Mesendoderm (in vitro differentiated cells): Measurements from ENCODE around the gene PIK3AP1.
"Not testable (repeated sequence)": the region's sequence is repeated elsewhere in the genome, so short reads cannot be mapped to it uniquely, and the experiment has no call there.

ENCODE experiments used
- DNase-seq: peaks from one replicate; pipeline ENCODE4 v3.0.0; 2013
- H2AK5ac ChIP-seq: 2 replicates; pipeline ENCODE4 v1.6.1; 2013; ENCODE audit warnings: low read length, inconsistent platforms
- H2BK120ac ChIP-seq: 2 replicates; pipeline ENCODE4 v1.6.1; 2013; ENCODE audit warnings: low read depth, mild to moderate bottlenecking, low read length, moderate library complexity, mixed read lengths
- H2BK15ac ChIP-seq: replicated peaks from 2 replicates; pipeline ENCODE4 v1.6.1; 2013; ENCODE audit warnings: low read depth, mild to moderate bottlenecking, moderate library complexity
- H2BK5ac ChIP-seq: 2 replicates; pipeline ENCODE4 v1.6.1; 2013; ENCODE audit warnings: low read length, inconsistent platforms
- H3K18ac ChIP-seq: 2 replicates; pipeline ENCODE4 v1.6.1; 2013; ENCODE audit warnings: mild to moderate bottlenecking, low read length, mixed read lengths
- H3K23ac ChIP-seq: one replicate; pipeline ENCODE4 v1.6.1; 2013; ENCODE audit warnings: low read length
- H3K27ac ChIP-seq: 2 replicates; pipeline ENCODE4 v1.5.1; 2013; ENCODE audit warnings: low read depth, mild to moderate bottlenecking, inconsistent platforms, low read length, moderate library complexity
- H3K27me3 ChIP-seq: 2 replicates; pipeline ENCODE4 v1.6.1; 2013; ENCODE audit warnings: low read length, control low read depth, mild to moderate bottlenecking, inconsistent platforms; ENCODE audit not compliant: insufficient read depth, poor library complexity
- H3K36me3 ChIP-seq: 2 replicates; pipeline ENCODE4 v1.6.1; 2013; ENCODE audit warnings: low read length, inconsistent platforms; ENCODE audit not compliant: control insufficient read depth, insufficient read depth
- H3K4ac ChIP-seq: one replicate; pipeline ENCODE4 v1.6.1; 2013; ENCODE audit warnings: low read depth, mild to moderate bottlenecking, low read length, moderate library complexity
- H3K4me1 ChIP-seq: 2 replicates; pipeline ENCODE4 v1.6.1; 2013; ENCODE audit warnings: low read depth, low read length, inconsistent platforms; ENCODE audit not compliant: control insufficient read depth
- H3K4me2 ChIP-seq: 2 replicates; pipeline ENCODE4 v1.6.1; 2013; ENCODE audit warnings: low read length
- H3K4me3 ChIP-seq: 2 replicates; pipeline ENCODE4 v1.5.1; 2013; ENCODE audit warnings: mild to moderate bottlenecking, low read length
- H3K56ac ChIP-seq: one replicate; pipeline ENCODE4 v1.6.1; 2013; ENCODE audit warnings: low read length
- H3K79me1 ChIP-seq: 2 replicates; pipeline ENCODE4 v1.6.1; 2013; ENCODE audit warnings: low read length, inconsistent platforms
- H3K79me2 ChIP-seq: 2 replicates; pipeline ENCODE4 v1.6.1; 2013; ENCODE audit warnings: mild to moderate bottlenecking, low read length; ENCODE audit not compliant: control insufficient read depth, insufficient read depth
- H3K9ac ChIP-seq: 2 replicates; pipeline ENCODE4 v1.6.1; 2013; ENCODE audit warnings: low read length, inconsistent platforms
- H4K5ac ChIP-seq: one replicate; pipeline ENCODE4 v1.6.1; 2013; ENCODE audit warnings: low read length
- H4K8ac ChIP-seq: one replicate; pipeline ENCODE4 v1.6.1; 2013; ENCODE audit warnings: low read depth, mild to moderate bottlenecking, control low read depth, low read length, moderate library complexity
- WGBS: extraction: QIAGEN DNeasy Blood & Tissue Kit; methylation state at CpG from one replicate; pipeline ENCODE4 v1.1.7; 2013; ENCODE audit warnings: low lambda C conversion rate, missing lambda C conversion rate; ENCODE audit not compliant: insufficient coverage; ENCODE audit errors: extremely low coverage; 5-methylcytosine and 5-hydroxymethylcytosine counted together

PIK3AP1 gene

DNA sequence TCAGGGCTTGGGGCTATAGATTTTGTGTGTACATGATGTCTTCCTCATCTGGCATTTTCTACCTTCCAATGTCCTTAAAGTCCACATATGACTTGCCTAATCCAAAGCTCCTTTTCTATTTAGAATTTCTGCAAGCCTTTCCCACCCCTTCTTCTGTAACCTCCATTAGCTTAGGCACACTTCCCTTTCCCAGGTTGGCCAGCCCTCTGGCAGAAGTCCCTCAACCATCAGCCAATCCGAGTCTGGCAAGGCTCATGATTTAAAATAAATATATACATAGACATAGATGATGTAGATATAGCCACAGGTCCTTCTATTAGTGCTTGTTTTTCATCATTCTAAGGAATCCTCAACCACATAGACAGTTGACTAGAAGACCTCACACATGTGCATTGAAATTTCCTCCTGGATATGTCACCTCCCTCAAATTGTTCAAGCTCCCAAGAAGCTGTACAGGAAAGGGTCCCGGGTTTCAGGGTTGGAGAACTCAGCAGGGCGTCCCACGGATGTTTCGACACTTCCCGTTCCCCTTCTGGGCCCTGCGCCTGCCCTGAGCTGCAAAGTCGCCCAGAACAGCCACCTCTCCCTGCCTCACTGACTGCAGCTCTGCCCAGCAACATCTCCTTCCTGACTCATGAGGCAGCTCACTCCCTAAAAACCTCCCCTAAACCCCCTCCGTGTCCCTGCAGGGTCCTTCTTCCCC lies 20.4 kb upstream of the PIK3AP1 start:
- Histone ChIP-seq H2BK120ac (no peak overlapping the region), H3K4me3 (no peak overlapping the region), H2AK5ac (no peak overlapping the region), H3K56ac (no peak overlapping the region), H4K8ac (no peak overlapping the region), H3K79me1 (no peaks in the 10 kb centered on the region), H2BK15ac (no peak overlapping the region), H3K79me2 (no peaks in the 10 kb centered on the region), H3K27ac (no peak overlapping the region), H3K27me3 (no peaks in the 10 kb centered on the region), H2BK5ac (no peak overlapping the region), H3K36me3 (no peaks in the 10 kb centered on the region), H3K23ac (no peak overlapping the region), H3K4me1 (no peaks in the 10 kb centered on the region), H3K18ac (no peak overlapping the region), H3K9ac (no peak overlapping the region), H3K4me2 (no peak overlapping the region), H4K5ac (no peak overlapping the region), H3K4ac (no peak overlapping the region)
- WGBS, result no CpG with 5 or more reads among the region's 9 CpGs
- no peak for DNase-seq

- H3K56ac ChIP-seq, result no peak overlapping the region
- no peak overlapping the region for H3K27ac ChIP-seq
- no peaks in the 10 kb centered on the region for H3K79me1 ChIP-seq
- H3K79me2 ChIP-seq, result no peaks in the 10 kb centered on the region
- H2BK15ac ChIP-seq, result no peak overlapping the region
- no peak overlapping the region for H3K23ac ChIP-seq
- no peak overlapping the region for H3K4me3 ChIP-seq
- H4K5ac ChIP-seq, result no peak overlapping the region
- no peak overlapping the region for H2BK120ac ChIP-seq
- H3K18ac ChIP-seq, result no peak overlapping the region
- no peak overlapping the region for H3K4ac ChIP-seq
- no peak for DNase-seq
- H3K4me1 ChIP-seq, result no peaks in the 10 kb centered on the region
- no peak overlapping the region for H2BK5ac ChIP-seq
- no peaks in the 10 kb centered on the region for H3K36me3 ChIP-seq
- H3K27me3 ChIP-seq, result no peaks in the 10 kb centered on the region
- no peak overlapping the region for H4K8ac ChIP-seq
- H2AK5ac ChIP-seq, result no peak overlapping the region
- no peak overlapping the region for H3K9ac ChIP-seq
- no CpG with 5 or more reads among the region's 7 CpGs for WGBS
- no peak overlapping the region for H3K4me2 ChIP-seq
Observed at GRCh38 chr10:96740141-96740540, 19.8 kb upstream of the PIK3AP1 start.

DNA sequence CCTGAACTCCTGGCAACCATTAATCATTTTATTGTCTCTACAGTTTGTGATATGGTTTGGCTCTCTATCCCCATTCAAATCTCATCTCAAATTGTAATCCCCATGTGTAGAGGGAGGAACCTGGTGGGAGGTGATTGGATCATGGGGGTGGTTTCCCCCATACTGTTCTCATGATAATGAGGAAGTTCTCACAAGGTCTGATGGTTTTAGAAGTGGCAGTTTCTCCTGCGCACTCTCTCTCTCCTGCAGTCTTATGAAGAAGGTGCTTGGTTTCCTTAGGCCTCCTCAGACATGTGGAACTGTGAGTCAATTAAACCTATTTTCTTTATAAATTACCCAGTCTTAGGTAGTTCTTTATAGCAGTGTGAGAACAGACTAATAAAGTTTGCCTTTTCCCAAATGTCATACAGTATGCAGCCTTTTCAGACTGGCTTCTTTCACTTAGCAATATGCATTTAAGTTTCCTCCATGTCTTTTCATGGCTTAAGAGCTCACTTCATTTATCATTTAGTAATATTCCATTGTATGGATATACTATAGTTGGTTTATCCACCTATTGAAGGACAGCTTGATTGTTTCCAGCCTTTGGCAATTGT lies 17.1 kb upstream of the PIK3AP1 start:
- DNase-seq, H3K4me3 ChIP-seq, H3K9ac ChIP-seq, H3K79me1 ChIP-seq, H3K4ac ChIP-seq, H2AK5ac ChIP-seq, H2BK15ac ChIP-seq, H2BK120ac ChIP-seq, H4K5ac ChIP-seq, H3K56ac ChIP-seq, H3K79me2 ChIP-seq, H4K8ac ChIP-seq, H3K4me2 ChIP-seq, H3K18ac ChIP-seq, H3K27ac ChIP-seq, H2BK5ac ChIP-seq, H3K27me3 ChIP-seq, H3K23ac ChIP-seq, H3K36me3 ChIP-seq, H3K4me1 ChIP-seq: not testable (repeated sequence)
- WGBS, result no CpG with 5 or more reads among the region's 1 CpG

GRCh38 chr10:96724621-96725020 lies 4.3 kb upstream of the PIK3AP1 start:
- H3K4me1 ChIP-seq, result peaks cover 3% of the 10 kb centered on the region
- WGBS, result no CpG with 5 or more reads among the region's 6 CpGs
- no peak overlapping the region for H3K4ac ChIP-seq
- H3K79me2 ChIP-seq, result no peaks in the 10 kb centered on the region
- no peak overlapping the region for H3K4me2 ChIP-seq
- H3K36me3 ChIP-seq, result no peaks in the 10 kb centered on the region
- no peak overlapping the region for H4K5ac ChIP-seq
- H3K18ac ChIP-seq, result no peak overlapping the region
- H2BK120ac ChIP-seq, result no peak overlapping the region
- no peak overlapping the region for H3K23ac ChIP-seq
- H3K9ac ChIP-seq, result no peak overlapping the region
- no peak overlapping the region for H2AK5ac ChIP-seq
- no peak overlapping the region for H2BK15ac ChIP-seq
- H2BK5ac ChIP-seq, result no peak overlapping the region
- H3K27ac ChIP-seq, result no peak overlapping the region
- no peak overlapping the region for H4K8ac ChIP-seq
- H3K56ac ChIP-seq, result no peak overlapping the region
- no peaks in the 10 kb centered on the region for H3K79me1 ChIP-seq
- no peak for DNase-seq
- H3K4me3 ChIP-seq, result no peak overlapping the region
- H3K27me3 ChIP-seq, result no peaks in the 10 kb centered on the region

- Histone ChIP-seq H2AK5ac (no peak overlapping the region), H3K36me3 (no peaks in the 10 kb centered on the region), H3K4me1 (peaks cover 3% of the 10 kb centered on the region), H3K56ac (no peak overlapping the region), H2BK15ac (no peak overlapping the region), H4K8ac (no peak overlapping the region), H3K9ac (no peak overlapping the region), H2BK5ac (no peak overlapping the region), H3K4ac (no peak overlapping the region), H3K4me3 (no peak overlapping the region), H3K27me3 (no peaks in the 10 kb centered on the region), H2BK120ac (no peak overlapping the region), H3K4me2 (peak overlapping the region; percentile 3), H3K79me1 (no peaks in the 10 kb centered on the region), H3K79me2 (no peaks in the 10 kb centered on the region), H3K27ac (no peak overlapping the region), H4K5ac (no peak overlapping the region), H3K18ac (no peak overlapping the region), H3K23ac (no peak overlapping the region)
- peak; percentile 66 for DNase-seq
- WGBS, result no CpG with 5 or more reads among the region's 4 CpGs
Observed at GRCh38 chr10:96721207-96721572, 876 bp upstream of the PIK3AP1 start.
